WTC11 (cell line): ENCODE data around the gene CTNND2. TPM values are rescaled to one million over a fixed set of nuclear protein-coding genes. Genes with fewer than 3 reads are reported as not detected.

Source experiments
- ATAC-seq: fragments of 200-7000 bp; cut with Tn5 transposase; 2 replicates; pipeline ENCODE4 v1.10.0; 2021; ENCODE audit warnings: mild to moderate bottlenecking, moderate library complexity
- CTCF ChIA-PET: fragments of 300-600 bp; sonication (Branson Sonifier 250); formaldehyde crosslinking; loops from one replicate; lab custom pipeline; 2021; ENCODE audit warnings: antibody characterized with exemption; lab: Charles Lee
- POLR2A ChIA-PET: fragments of 350-600 bp; sonication (Branson Sonifier 250); formaldehyde crosslinking; loops from one replicate; lab custom pipeline; 2021; ENCODE audit warnings: antibody characterized with exemption; lab: Charles Lee
- DNase-seq: peaks from one replicate; pipeline ENCODE4 v3.0.0; 2021; ENCODE audit warnings: low spot score
- H3K27ac Mint-ChIP-seq: 2 replicates; pipeline ENCODE4 v1.8.0; 2021; ENCODE audit warnings: mixed read lengths
- H3K27me3 Mint-ChIP-seq: 2 replicates; pipeline ENCODE4 v1.8.0; 2021; ENCODE audit warnings: low read depth, mild to moderate bottlenecking, moderate library complexity, mixed read lengths
- H3K36me3 Mint-ChIP-seq: 2 replicates; pipeline ENCODE4 v1.8.0; 2021; ENCODE audit warnings: mixed read lengths
- H3K4me1 Mint-ChIP-seq: 2 replicates; pipeline ENCODE4 v1.8.0; 2022; ENCODE audit warnings: mixed read lengths
- H3K4me3 Mint-ChIP-seq: 2 replicates; pipeline ENCODE4 v1.8.0; 2021; ENCODE audit warnings: mild to moderate bottlenecking, moderate library complexity, mixed read lengths
- H3K9me3 Mint-ChIP-seq: 2 replicates; pipeline ENCODE4 v1.8.0; 2021; ENCODE audit warnings: mixed read lengths
- FOXJ3 ChIP-seq: sonication (generic); formaldehyde crosslinking; IDR thresholded peaks from 2 replicates; pipeline ENCODE4 v1.9.0; 2021; ENCODE audit warnings: missing genetic modification reagents, mild to moderate bottlenecking, borderline replicate concordance
- FOXP1 ChIP-seq: sonication (generic); formaldehyde crosslinking; IDR thresholded peaks from 2 replicates; pipeline ENCODE4 v1.8.0; 2022; ENCODE audit warnings: missing genetic modification reagents, mild to moderate bottlenecking, moderate library complexity, borderline replicate concordance
- GTF2I ChIP-seq: fragments of 250-450 bp; sonication (Bioruptor Pico); conservative IDR thresholded peaks from 2 replicates; pipeline ENCODE4 v1.4.0; 2021; ENCODE audit warnings: mild to moderate bottlenecking
- IRF2 ChIP-seq: sonication (generic); formaldehyde crosslinking; IDR thresholded peaks from 2 replicates; pipeline ENCODE4 v1.8.0; 2022; ENCODE audit warnings: low read depth, missing genetic modification reagents, borderline replicate concordance
- JUN ChIP-seq: sonication (generic); formaldehyde crosslinking; IDR thresholded peaks from 2 replicates; pipeline ENCODE4 v1.8.0; 2023; ENCODE audit warnings: mild to moderate bottlenecking, missing genetic modification reagents
- NFATC4 ChIP-seq: fragments of 250-450 bp; sonication (Bioruptor Pico); IDR thresholded peaks from 2 replicates; pipeline ENCODE4 v1.9.0; 2021; ENCODE audit warnings: mild to moderate bottlenecking
- NR1H2 ChIP-seq: sonication (generic); formaldehyde crosslinking; IDR thresholded peaks from 2 replicates; pipeline ENCODE4 v1.9.0; 2021; ENCODE audit warnings: mild to moderate bottlenecking, moderate library complexity, missing genetic modification reagents
- SMAD4 ChIP-seq: sonication (generic); formaldehyde crosslinking; IDR thresholded peaks from 2 replicates; pipeline ENCODE4 v1.8.0; 2022; ENCODE audit warnings: mild to moderate bottlenecking, missing genetic modification reagents
- ZNF263 ChIP-seq: sonication (generic); formaldehyde crosslinking; IDR thresholded peaks from 2 replicates; pipeline ENCODE4 v1.8.1; 2022; ENCODE audit warnings: low read depth, mild to moderate bottlenecking, moderate library complexity, missing genetic modification reagents
- total RNA-seq: library from RNA; stranded (reverse); gene quantifications from 3 replicates; pipeline ENCODE4 v1.2.3, GENCODE V29; 2021
- TF ChIP-seq, protein P1 (sequence below): fragments of 250-450 bp; sonication (Bioruptor Pico); IDR thresholded peaks from 2 replicates; pipeline ENCODE4 v1.9.0; 2021; ENCODE audit warnings: moderate library complexity, mild to moderate bottlenecking, inconsistent platforms, borderline replicate concordance
- TF ChIP-seq, protein P2 (sequence below): sonication (generic); formaldehyde crosslinking; IDR thresholded peaks from 2 replicates; pipeline ENCODE4 v1.8.0; 2023; ENCODE audit warnings: missing genetic modification reagents
- TF ChIP-seq, protein P3 (sequence below): sonication (generic); formaldehyde crosslinking; IDR thresholded peaks from 2 replicates; pipeline ENCODE4 v1.8.0; 2022; ENCODE audit warnings: missing genetic modification reagents
- TF ChIP-seq, protein P4 (sequence below): sonication (generic); formaldehyde crosslinking; IDR thresholded peaks from 2 replicates; pipeline ENCODE4 v1.8.0; 2022; ENCODE audit warnings: mild to moderate bottlenecking, missing genetic modification reagents
- TF ChIP-seq, protein P5 (sequence below): sonication (generic); formaldehyde crosslinking; IDR thresholded peaks from 2 replicates; pipeline ENCODE4 v1.8.1; 2023; ENCODE audit warnings: mild to moderate bottlenecking, missing genetic modification reagents, borderline replicate concordance
- TF ChIP-seq, protein P6 (sequence below): sonication (generic); formaldehyde crosslinking; IDR thresholded peaks from 2 replicates; pipeline ENCODE4 v1.8.1; 2023; ENCODE audit warnings: mild to moderate bottlenecking, missing genetic modification reagents

CTNND2 gene
- total RNA-seq, 1 experiment from 2014 or later = 11.9 TPM

DNA sequence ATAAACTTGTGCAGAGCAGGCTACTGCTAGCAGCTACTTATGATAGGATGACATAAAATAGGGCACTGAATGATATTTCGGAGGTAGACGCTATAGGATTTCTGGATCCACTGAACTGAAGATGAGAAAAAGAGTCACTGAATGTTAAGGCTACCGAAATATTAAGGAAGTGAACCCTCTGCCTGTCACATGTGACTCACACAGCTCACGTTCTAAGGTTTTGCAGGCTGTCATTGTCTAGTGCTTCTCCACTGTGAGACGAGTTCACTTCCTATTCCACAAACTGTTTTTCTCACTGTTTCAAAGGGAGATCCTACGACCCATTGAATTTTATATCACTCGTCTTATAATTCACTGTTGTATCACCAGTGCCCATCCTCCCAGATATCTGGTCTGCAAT lies 100.8 kb downstream of the CTNND2 start (continued):
- TF ChIP-seq, protein P1, sequence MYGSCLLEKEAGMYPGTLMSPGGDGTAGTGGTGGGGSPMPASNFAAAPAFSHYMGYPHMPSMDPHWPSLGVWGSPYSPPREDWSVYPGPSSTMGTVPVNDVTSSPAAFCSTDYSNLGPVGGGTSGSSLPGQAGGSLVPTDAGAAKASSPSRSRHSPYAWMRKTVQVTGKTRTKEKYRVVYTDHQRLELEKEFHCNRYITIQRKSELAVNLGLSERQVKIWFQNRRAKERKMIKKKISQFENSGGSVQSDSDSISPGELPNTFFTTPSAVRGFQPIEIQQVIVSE (CRISPR knock-in tag) = no peak
- TF ChIP-seq ZNF263 (CRISPR knock-in tag) (no peak), IRF2 (CRISPR knock-in tag) (no peak), NR1H2 (CRISPR knock-in tag) (no peak), FOXJ3 (no peak), SMAD4 (CRISPR knock-in tag) (no peak), NFATC4 (CRISPR knock-in tag) (no peak)
- TF ChIP-seq, protein P2, sequence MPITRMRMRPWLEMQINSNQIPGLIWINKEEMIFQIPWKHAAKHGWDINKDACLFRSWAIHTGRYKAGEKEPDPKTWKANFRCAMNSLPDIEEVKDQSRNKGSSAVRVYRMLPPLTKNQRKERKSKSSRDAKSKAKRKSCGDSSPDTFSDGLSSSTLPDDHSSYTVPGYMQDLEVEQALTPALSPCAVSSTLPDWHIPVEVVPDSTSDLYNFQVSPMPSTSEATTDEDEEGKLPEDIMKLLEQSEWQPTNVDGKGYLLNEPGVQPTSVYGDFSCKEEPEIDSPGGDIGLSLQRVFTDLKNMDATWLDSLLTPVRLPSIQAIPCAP (CRISPR knock-in tag) = no peak
- TF ChIP-seq, protein P3, sequence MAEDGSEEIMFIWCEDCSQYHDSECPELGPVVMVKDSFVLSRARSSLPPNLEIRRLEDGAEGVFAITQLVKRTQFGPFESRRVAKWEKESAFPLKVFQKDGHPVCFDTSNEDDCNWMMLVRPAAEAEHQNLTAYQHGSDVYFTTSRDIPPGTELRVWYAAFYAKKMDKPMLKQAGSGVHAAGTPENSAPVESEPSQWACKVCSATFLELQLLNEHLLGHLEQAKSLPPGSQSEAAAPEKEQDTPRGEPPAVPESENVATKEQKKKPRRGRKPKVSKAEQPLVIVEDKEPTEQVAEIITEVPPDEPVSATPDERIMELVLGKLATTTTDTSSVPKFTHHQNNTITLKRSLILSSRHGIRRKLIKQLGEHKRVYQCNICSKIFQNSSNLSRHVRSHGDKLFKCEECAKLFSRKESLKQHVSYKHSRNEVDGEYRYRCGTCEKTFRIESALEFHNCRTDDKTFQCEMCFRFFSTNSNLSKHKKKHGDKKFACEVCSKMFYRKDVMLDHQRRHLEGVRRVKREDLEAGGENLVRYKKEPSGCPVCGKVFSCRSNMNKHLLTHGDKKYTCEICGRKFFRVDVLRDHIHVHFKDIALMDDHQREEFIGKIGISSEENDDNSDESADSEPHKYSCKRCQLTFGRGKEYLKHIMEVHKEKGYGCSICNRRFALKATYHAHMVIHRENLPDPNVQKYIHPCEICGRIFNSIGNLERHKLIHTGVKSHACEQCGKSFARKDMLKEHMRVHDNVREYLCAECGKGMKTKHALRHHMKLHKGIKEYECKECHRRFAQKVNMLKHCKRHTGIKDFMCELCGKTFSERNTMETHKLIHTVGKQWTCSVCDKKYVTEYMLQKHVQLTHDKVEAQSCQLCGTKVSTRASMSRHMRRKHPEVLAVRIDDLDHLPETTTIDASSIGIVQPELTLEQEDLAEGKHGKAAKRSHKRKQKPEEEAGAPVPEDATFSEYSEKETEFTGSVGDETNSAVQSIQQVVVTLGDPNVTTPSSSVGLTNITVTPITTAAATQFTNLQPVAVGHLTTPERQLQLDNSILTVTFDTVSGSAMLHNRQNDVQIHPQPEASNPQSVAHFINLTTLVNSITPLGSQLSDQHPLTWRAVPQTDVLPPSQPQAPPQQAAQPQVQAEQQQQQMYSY (CRISPR knock-in tag) = no peak
- TF ChIP-seq, protein P4, sequence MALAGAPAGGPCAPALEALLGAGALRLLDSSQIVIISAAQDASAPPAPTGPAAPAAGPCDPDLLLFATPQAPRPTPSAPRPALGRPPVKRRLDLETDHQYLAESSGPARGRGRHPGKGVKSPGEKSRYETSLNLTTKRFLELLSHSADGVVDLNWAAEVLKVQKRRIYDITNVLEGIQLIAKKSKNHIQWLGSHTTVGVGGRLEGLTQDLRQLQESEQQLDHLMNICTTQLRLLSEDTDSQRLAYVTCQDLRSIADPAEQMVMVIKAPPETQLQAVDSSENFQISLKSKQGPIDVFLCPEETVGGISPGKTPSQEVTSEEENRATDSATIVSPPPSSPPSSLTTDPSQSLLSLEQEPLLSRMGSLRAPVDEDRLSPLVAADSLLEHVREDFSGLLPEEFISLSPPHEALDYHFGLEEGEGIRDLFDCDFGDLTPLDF (CRISPR knock-in tag) = no peak

DNA sequence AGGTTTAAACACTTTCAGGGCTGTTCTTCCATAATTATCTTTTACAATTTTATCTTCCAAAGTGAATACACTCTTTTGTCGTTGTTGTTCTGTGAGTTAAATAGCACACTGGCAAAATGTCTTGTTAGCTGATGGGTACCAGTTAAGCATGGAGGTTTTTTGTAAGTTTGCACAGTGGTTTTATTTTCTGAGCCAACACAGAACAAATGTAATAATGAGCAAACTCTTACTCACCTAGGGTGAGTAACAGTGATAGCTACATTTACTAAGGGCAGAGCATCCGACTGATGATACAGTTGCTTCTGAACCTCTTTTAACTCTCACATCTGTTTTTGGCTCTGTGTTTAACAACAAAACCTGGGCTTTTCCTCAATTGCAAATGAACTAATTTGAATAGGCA lies 103.2 kb downstream of the CTNND2 start:
- ChIA-PET POLR2A (no interaction called here), CTCF (no interaction called here)
- no peak overlapping the region for H3K4me3 Mint-ChIP-seq
- H3K9me3 Mint-ChIP-seq = no peaks in the 10 kb centered on the region
- no peak overlapping the region for H3K27ac Mint-ChIP-seq
- no peak for DNase-seq
- TF ChIP-seq, protein P5, sequence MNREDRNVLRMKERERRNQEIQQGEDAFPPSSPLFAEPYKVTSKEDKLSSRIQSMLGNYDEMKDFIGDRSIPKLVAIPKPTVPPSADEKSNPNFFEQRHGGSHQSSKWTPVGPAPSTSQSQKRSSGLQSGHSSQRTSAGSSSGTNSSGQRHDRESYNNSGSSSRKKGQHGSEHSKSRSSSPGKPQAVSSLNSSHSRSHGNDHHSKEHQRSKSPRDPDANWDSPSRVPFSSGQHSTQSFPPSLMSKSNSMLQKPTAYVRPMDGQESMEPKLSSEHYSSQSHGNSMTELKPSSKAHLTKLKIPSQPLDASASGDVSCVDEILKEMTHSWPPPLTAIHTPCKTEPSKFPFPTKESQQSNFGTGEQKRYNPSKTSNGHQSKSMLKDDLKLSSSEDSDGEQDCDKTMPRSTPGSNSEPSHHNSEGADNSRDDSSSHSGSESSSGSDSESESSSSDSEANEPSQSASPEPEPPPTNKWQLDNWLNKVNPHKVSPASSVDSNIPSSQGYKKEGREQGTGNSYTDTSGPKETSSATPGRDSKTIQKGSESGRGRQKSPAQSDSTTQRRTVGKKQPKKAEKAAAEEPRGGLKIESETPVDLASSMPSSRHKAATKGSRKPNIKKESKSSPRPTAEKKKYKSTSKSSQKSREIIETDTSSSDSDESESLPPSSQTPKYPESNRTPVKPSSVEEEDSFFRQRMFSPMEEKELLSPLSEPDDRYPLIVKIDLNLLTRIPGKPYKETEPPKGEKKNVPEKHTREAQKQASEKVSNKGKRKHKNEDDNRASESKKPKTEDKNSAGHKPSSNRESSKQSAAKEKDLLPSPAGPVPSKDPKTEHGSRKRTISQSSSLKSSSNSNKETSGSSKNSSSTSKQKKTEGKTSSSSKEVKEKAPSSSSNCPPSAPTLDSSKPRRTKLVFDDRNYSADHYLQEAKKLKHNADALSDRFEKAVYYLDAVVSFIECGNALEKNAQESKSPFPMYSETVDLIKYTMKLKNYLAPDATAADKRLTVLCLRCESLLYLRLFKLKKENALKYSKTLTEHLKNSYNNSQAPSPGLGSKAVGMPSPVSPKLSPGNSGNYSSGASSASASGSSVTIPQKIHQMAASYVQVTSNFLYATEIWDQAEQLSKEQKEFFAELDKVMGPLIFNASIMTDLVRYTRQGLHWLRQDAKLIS (CRISPR knock-in tag) = no peak
- TF ChIP-seq, protein P4 (CRISPR knock-in tag) = no peak
- TF ChIP-seq GTF2I (CRISPR knock-in tag) (no peak), FOXP1 (no peak), JUN (no peak)
- TF ChIP-seq, protein P6, sequence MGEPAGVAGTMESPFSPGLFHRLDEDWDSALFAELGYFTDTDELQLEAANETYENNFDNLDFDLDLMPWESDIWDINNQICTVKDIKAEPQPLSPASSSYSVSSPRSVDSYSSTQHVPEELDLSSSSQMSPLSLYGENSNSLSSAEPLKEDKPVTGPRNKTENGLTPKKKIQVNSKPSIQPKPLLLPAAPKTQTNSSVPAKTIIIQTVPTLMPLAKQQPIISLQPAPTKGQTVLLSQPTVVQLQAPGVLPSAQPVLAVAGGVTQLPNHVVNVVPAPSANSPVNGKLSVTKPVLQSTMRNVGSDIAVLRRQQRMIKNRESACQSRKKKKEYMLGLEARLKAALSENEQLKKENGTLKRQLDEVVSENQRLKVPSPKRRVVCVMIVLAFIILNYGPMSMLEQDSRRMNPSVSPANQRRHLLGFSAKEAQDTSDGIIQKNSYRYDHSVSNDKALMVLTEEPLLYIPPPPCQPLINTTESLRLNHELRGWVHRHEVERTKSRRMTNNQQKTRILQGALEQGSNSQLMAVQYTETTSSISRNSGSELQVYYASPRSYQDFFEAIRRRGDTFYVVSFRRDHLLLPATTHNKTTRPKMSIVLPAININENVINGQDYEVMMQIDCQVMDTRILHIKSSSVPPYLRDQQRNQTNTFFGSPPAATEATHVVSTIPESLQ (CRISPR knock-in tag) = no peak
- no peak for ATAC-seq
- peaks cover 15% of the 10 kb centered on the region for H3K4me1 Mint-ChIP-seq
- H3K27me3 Mint-ChIP-seq = no peaks in the 10 kb centered on the region
- H3K36me3 Mint-ChIP-seq = no peaks in the 10 kb centered on the region
